GM12891 (cell line): Measurements from ENCODE around the gene KRTAP19-7.

ENCODE experiments used
- PAX5 ChIP-seq: IDR thresholded peaks from 2 replicates; pipeline ENCODE4 v1.6.1; 2011; ENCODE audit warnings: low read length, moderate library complexity, mild to moderate bottlenecking; ENCODE audit not compliant: insufficient read depth, severe bottlenecking
- POLR2A ChIP-seq: IDR thresholded peaks from 2 replicates; pipeline ENCODE4 v1.6.1; 2011; ENCODE audit warnings: low read depth, low read length, control low read depth
- POLR2AphosphoS5 ChIP-seq: IDR thresholded peaks from 2 replicates; pipeline ENCODE4 v1.6.1; 2011; ENCODE audit warnings: low read depth, low read length, control low read depth
- POU2F2 ChIP-seq: IDR thresholded peaks from 2 replicates; pipeline ENCODE4 v1.6.1; 2011; ENCODE audit warnings: low read depth, mild to moderate bottlenecking, control low read depth, low read length, moderate library complexity
- SPI1 ChIP-seq: IDR thresholded peaks from 2 replicates; pipeline ENCODE4 v1.6.1; 2011; ENCODE audit warnings: low read depth, low read length, control low read depth
- TAF1 ChIP-seq: IDR thresholded peaks from 2 replicates; pipeline ENCODE4 v1.6.1; 2011; ENCODE audit warnings: low read depth, low read length, control low read depth

- TF ChIP-seq POLR2A = no peak
- no peak for TF ChIP-seq TAF1
- TF ChIP-seq POLR2AphosphoS5 = no peak
- no peak for TF ChIP-seq POU2F2
- no peak for TF ChIP-seq SPI1
- no peak for TF ChIP-seq PAX5
Measured at GRCh38 chr21:30541764-30542163, 19.4 kb downstream of the KRTAP19-7 start, which contains the start of gene KRTAP19-6.
